Kidney glomerular epithelial cell (primary cell): ENCODE results near the gene PPARA.
A peak's percentile ranks its signal among the peaks of the same experiment; 100 is the strongest.

ENCODE experiments used
- DNase-seq: peaks from one replicate; lab custom pipeline; 2025; lab: John Stamatoyannopoulos, UW

PPARA gene

DNA sequence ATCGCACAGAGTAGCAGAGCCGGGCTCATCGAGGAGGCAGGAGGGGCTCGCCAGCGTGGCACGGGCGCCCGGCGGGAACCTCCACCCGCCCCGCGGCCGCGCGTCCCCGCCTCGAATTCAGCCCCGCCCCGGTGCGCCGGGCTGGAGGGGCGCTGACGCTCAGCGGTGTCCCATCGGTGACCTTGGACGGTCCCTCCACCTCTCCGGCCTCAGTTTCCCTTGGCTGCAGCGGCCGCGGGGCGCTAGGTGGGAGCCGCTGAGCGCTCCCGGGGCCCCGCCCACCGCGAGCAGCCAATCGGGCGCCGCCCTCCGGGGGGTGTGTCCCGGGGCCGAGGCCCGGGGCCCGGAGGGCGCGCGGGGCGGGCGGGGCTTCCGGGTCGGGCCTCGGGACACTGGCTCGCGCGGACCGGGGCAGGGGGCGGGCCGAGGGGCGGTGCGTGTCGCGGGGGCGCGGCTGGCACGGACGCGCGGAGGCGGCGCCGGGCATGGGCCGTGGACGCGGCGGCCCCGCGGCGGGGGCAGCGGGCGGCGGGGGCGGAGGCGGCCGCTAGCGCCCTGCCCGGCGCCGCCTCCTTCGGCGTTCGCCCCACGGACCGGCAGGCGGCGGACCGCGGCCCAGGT is at the start of gene PPARA:
Gene PPARA (plus strand): TSS at position 493 of the 621 bp plus-strand sequence. CDS start 47,858 bp downstream, outside the sequence.
- peak; percentile 55 for DNase-seq

GRCh38 chr22:46102159-46102558 is 48.2 kb upstream of the PPARA start:
- DNase-seq, result no peak

DNA sequence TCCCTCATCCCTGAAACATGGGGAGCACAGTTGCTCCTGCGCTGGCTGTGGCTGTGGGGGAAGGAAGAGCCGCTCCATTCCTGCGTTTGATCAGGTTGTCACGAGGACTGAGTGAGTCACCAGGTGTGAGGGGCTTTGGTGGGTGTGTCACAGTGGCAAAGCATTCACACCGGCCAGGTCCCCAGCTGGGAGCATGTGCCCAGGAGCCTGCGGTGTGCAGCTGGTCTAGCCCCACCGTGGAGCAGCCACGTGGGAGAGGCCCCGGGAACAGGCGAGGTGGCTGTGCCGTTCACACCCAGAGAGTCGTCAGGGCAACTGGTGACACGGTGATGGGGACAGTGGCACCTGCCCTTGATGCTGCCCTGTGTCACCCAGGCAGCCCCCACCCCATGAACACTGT is 47.6 kb upstream of the PPARA start:
- DNase-seq, result no peak

DNA sequence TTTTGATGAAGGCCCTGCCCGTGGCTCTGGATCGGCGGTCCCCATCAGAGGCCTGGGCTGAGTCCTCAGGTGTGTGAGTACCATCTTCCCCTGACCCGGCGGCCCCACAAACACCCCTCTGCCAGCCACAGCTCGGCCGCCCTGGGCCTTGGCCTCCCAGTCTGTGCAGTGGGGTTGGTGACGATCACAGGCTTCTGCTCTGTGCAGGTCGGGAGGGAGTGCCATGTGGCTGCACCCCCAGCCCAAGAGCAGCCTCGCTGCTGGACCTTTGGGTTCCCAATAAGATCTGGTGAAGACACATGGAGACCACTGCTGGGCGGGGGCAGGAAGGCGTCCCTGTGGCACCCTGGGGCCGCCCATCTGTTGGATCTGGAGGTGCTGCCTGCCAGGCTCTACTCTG is 47.1 kb upstream of the PPARA start:
- no peak for DNase-seq

DNA sequence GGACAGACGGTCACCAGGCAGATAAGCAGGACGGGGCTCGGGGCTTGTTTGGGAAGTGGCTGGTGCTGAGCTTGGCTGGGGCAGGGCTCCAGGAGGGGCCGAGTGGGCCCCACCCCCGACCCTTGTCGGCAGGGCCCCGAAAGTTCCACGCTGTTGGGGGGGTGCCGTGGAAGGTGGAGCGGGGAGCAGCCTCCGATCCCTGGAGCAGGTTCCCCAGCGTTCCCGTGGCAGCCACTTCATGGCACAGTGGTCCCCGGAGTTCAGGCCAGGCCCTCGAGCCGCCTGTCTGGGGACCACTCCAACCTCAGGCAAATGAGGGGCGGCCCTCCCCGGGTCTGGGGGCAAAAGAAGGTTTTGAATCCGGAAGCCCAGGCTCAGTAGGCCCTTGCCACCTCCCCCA is 46.7 kb upstream of the PPARA start:
- no peak for DNase-seq

DNA sequence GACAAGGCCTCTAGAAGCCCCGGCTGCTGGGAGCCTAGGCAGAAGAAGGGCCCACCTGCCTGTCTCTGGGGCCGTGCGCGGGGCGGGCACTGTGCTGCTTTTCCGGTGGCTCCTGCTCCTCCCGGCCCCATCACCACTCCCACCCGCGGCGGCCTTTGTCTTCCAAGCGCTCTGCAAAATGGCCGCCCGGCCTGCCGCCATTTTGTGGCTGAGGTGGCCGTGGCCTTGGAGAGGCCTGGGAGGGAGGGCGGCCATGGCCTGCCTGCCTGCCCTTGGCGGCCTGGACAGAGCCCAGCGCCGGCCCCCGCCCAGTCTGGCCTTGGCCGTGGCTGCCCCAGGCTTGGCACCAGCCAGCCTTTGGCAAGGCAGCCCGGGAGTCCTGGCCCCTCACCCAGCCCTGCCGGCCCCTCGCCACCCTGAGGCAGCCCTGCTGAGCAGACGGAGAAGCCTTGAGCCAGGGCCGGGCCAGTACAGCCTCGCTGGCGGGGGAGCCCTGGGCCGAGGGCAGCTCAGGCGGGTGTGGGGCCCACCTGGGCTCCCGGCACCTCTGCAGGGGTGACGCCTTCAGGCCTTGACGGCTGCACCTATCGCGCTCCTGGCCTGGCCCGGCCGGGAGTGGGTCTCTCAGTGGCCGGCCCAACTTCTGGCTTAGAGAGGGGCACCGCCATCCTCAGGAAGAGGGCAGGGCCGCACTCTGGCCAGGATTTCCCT is 46.0 kb upstream of the PPARA start:
- DNase-seq, result no peak

DNA sequence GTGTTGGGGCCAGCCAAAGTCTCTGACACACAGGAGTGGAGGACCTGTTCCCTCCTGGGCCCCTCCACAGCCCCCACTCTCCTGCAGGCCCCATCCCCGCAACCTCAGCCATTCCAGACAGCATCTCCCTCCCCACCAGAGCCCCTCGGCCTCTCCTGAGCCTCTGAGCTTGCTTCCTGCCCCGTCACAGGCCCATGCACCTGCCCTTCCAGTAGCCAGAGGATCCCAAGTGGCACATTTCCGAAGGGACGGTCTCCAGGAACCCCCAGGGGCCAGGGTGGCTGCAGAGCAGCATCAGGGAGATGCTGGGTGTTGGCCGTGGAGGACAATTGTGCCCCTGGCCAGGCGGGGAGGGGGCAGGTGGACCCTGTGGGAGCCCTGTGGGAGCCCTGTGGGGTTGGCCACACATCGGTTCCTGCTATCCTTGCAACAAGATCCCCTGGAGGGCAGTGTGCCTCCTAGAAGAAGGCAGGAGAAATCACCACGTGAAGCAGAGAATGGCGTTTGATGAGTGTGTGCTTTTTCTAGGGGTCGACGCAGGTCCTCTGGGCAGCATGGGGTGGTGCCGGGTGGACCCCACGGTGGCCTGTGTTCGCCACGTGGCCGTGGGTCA is 45.3 kb upstream of the PPARA start:
- DNase-seq, result no peak

GRCh38 chr22:46105494-46106278 is 44.6 kb upstream of the PPARA start:
- DNase-seq, result peak; percentile 91

DNA sequence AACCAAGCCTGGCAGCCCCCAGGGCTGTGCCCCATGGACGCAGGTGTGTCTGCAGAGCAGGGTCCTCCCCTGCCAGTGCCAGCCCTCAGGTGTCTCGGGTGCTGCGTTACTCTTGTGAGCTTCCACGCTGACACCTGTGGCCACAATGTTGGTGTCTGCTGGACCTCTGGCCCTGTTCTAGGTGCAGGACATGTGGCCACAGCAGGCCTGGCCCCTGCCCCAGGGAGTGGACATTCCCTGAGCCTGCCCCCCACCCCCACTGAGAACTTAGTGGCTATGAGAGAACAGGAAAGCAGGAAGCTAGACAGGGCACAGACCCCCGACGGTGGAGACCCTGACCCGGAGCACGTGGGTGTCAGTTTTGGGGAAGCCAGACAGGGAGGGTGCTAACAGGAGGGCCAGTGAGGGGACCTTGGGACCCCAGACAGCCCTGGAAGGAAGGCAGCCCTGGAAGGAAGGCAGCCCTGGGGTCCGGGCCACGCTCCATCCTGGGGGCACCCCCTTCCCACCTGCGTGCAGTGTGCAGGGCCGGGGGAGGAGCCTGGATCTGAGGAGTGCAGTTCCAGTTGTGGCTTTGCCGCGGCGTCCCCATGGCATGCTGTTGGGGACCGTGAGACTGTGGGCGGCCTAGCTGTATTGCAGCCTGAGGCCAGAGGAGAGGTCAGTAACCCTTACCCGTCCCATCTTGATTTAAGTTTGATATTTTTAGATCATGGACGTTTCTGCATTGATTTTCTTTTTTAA is 43.9 kb upstream of the PPARA start:
- DNase-seq, result no peak

- DNase-seq, result no peak
Observed at GRCh38 chr22:46107089-46107664, 43.1 kb upstream of the PPARA start.

GRCh38 chr22:46107753-46108563 is 42.4 kb upstream of the PPARA start:
- DNase-seq, result no peak

DNA sequence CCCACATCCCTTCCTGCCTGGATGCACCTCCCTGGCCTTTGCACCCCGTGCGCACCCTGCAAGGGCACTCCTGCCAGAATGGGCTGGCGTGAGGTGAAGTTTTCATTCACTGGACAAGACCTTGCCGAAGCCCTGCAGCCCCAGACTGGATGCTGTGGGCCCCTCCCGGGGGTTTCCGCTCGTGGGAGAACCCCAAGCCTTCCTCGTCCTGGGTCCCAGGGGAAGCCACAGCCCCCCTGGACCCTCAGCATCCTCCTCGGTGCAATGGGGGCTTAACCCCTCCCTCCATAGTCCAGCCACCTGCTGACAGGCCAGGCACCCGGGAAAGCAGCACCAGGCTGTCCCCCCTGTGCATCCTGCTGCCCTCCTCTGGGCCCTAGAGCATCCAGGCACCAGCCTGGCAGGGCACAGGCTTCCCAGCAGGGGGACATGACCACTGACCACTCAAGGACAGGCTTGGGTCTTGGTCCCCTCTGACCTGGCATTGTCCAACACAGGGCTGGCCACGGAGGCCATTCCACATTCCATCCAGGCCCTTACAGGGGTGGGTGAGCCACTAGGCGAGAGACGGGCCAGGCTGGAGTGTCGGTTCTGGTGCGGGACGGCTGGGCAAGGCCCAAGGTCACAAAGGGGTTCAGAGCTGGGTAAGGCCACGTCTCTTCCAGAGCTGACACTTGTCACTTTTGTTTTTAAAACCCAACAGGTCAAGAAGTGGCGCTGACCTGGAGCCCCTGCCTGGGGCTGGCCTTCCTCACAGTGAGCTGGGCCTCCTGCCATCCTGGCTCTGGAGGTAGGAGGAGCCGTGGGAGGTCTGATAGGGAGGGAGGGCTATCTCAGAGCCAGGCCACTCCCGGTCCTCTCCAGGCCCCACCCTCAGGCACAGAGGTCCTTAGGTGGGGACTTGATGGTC is 41.5 kb upstream of the PPARA start:
- DNase-seq, result peak; percentile 40

DNA sequence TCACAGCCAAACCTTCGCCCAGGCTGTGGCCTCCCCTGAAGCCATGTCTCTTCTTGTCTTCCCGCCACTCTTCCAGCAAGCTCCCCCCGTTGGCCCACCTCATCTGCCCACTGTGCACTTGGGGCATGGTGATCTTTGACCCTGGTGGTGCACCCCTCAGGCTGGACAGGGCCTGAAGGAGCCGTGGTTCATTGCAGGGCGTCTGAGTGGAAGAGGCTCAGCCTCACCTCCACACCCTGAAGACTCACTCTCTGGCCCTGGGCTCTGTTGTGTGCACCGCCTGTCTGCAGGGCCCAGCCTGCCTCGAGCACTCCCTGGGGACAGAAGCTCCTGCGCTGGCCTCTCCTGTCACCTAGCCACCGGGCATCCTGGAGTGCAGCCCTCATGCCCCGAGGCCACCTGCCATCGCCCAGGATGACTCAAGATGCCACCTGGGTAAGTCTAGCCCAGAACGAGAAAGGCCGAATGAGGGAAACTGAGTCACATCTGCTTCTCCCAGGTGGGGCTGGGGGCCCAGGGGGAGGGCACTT is 40.8 kb upstream of the PPARA start:
- DNase-seq, result no peak

DNA sequence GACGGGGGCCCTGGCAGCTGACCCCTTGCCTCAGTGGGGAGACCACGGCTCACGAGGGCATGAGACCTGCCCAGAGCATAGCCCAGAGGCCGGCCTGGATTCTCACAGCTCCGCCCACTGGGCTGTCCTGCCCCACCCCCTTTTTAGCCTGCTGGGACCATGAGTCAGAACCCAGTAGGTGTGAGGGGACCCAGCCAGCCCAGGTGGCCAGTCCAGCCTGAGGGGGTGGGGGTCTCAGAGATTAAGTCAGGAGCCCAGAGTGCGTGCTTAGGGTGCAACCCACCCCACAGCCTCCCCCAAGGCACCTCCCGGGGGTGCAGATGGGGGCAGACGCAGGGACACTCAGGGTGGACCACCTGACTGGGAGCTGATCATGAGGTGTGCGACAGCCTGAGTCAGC is 40.1 kb upstream of the PPARA start:
- no peak for DNase-seq

DNA sequence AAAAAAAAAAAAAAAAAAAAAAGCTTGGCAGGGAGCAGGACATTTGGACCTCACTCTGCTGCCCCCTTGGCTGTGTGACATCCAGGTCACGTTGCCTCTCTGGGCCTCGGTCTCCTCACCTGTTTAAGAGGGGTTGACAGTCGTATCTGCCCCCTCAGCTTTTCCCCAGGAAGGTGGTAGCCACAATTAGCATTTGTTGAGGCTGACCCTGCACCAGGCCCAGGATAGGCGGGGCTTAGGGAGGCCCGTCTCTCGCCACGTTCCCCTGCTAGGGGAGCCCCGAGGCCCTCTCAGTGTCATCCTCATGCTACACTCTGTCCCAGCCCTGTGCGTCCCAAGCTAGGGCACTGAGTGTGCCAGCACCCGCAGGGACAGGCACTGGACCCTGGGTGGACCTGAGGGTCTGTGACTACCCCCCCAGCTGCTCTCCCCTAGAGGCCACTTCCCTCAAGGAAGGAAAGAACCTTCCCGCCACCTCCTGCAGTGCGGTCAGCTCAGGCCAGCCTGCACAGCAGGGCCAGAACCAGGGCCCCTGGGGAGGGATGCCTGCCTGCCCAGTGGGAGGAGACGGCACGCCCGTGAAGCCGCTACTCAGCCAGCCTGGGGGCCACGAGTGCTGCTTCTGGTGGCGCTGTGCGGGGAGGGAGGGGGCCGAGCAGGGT is 38.5 kb upstream of the PPARA start:
- DNase-seq, result no peak

DNA sequence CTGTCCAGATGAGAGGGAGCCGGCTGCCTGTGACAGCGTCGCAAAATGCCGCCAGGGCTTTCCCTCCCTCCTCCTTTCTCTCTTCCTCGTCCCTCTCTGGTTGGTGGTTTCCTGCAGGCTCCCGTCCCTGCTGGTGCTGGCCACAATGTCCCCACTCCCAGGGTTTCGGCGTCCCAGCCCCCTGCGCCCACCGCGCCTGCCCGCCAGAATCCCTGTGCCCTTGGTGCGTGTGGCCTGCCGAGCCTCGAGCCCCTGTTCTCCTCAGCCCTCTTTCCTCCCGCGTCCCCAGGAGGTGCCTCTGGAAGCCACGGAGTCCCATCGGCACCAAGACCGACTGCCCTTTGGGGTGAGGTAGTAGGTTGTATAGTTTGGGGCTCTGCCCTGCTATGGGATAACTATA is 37.9 kb upstream of the PPARA start:
- DNase-seq, result no peak

DNA sequence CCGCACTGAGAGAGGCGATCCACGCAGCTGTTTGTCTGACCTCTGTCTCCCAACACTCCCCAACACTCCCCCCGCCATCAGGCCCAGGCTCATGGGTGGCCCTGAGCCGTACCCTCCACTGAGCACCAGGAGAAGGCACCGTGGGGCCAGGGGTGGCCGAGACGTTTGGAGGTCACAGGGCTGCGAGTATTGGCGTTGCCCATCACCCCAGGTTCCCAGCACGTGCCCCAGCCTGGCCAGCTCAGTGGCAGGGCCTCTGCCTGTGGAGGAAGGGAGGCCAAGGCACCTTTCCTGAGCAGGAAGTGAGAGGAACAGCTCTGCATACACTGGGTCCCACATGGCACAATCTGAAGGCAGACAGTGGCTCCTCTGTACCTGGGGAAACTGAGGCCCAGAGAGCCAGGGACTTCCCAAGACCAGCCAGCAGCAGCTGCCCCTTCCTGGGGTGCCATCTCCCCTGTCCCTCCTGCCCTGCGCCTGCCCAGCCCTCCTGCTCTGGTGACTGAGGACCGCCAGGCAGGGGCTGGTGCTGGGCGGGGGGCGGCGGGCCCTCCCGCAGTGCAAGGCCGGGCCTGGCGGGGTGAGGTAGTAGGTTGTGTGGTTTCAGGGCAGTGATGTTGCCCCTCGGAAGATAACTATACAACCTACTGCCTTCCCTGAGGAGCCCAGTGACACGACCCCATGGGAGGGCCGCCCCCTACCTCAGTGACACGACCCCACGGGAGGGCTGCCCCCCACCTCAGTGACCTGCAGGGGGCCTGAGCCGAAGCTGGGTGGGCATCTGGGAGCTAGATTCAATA is 37.0 kb upstream of the PPARA start:
- no peak for DNase-seq

- DNase-seq, result no peak
Observed at GRCh38 chr22:46113910-46114517, 36.3 kb upstream of the PPARA start.
